Omental fat pad (tissue), 4 donors: ENCODE data around the gene TAF1B. TPM values are rescaled to one million over a fixed set of nuclear protein-coding genes. Genes with fewer than 3 reads are reported as not detected.

Source experiments
- ATAC-seq: fragments of 150-250 bp; one replicate; pipeline ENCODE4 v1.9.1; 2016; ENCODE audit warnings: mild to moderate bottlenecking, moderate library complexity; ENCODE audit not compliant: low FRiP score
- DNase-seq: peaks from one replicate; pipeline ENCODE4 v3.0.0-alpha.2; 2019; ENCODE audit warnings: low spot score
- CTCF ChIP-seq, 3 donors: fragments of 450-650 bp; IDR thresholded peaks; one replicate each; pipeline ENCODE4 v1.5.1; 2016 to 2017; ENCODE audit warnings: antibody characterized with exemption in 3 of 3, mild to moderate bottlenecking in 3 of 3, moderate library complexity in 2 of 3
- total RNA-seq, 4 donors: library from RNA; depleted of rRNA; stranded (reverse); fragments of >200 nt; gene quantifications; one replicate each; pipeline ENCODE4 v1.1.0, GENCODE V29; 2016

Gene TAF1B
- total RNA-seq, 4 donors from 2014 or later: 16.1 to 21.1 (median 19.1) TPM

GRCh38 chr2:9867881-9868280 is 24.6 kb downstream of the TAF1B start:
- no peak for TF ChIP-seq CTCF (IDR thresholded peaks at IDR 0.05)
- ATAC-seq (no peak), DNase-seq (no peak)

GRCh38 chr2:9873337-9873736 is 30.1 kb downstream of the TAF1B start:
- no peak for ATAC-seq

GRCh38 chr2:9877026-9877425 is 33.8 kb downstream of the TAF1B start:
- no peak for TF ChIP-seq CTCF (IDR thresholded peaks at IDR 0.05)
- DNase-seq (no peak), ATAC-seq (no peak)

More at GRCh38 chr2:9873337-9873736, 30.1 kb downstream of the TAF1B start:
- no peak for DNase-seq
- TF ChIP-seq CTCF (IDR thresholded peaks at IDR 0.05): no peak

- DNase-seq (no peak), ATAC-seq (no peak)
- TF ChIP-seq CTCF (IDR thresholded peaks at IDR 0.05): no peak
These were observed 34.5 kb downstream of the TAF1B start for GRCh38 chr2:9877726-9878125.

- DNase-seq: no peak
- no peak for TF ChIP-seq CTCF (IDR thresholded peaks at IDR 0.05)
- no peak for ATAC-seq
These were observed 36.4 kb downstream of the TAF1B start for GRCh38 chr2:9879455-9880194.

GRCh38 chr2:9883897-9884296 is 40.6 kb downstream of the TAF1B start:
- ATAC-seq (no peak), DNase-seq (no peak)
- no peak for TF ChIP-seq CTCF (IDR thresholded peaks at IDR 0.05)

GRCh38 chr2:9884436-9884835 is 41.2 kb downstream of the TAF1B start:
- TF ChIP-seq CTCF (IDR thresholded peaks at IDR 0.05): no peak
- ATAC-seq (no peak), DNase-seq (no peak)
